Epidermal melanocyte (primary cell): ENCODE results near the gene ESPN.
"Not testable (repeated sequence)": the region's sequence is repeated elsewhere in the genome, so short reads cannot be mapped to it uniquely, and the experiment has no call there.

Source experiments
- DNase-seq: peaks from one replicate; pipeline ENCODE4 v3.0.0; 2011; ENCODE audit warnings: low spot score; ENCODE audit not compliant: insufficient read length

Gene ESPN

DNA sequence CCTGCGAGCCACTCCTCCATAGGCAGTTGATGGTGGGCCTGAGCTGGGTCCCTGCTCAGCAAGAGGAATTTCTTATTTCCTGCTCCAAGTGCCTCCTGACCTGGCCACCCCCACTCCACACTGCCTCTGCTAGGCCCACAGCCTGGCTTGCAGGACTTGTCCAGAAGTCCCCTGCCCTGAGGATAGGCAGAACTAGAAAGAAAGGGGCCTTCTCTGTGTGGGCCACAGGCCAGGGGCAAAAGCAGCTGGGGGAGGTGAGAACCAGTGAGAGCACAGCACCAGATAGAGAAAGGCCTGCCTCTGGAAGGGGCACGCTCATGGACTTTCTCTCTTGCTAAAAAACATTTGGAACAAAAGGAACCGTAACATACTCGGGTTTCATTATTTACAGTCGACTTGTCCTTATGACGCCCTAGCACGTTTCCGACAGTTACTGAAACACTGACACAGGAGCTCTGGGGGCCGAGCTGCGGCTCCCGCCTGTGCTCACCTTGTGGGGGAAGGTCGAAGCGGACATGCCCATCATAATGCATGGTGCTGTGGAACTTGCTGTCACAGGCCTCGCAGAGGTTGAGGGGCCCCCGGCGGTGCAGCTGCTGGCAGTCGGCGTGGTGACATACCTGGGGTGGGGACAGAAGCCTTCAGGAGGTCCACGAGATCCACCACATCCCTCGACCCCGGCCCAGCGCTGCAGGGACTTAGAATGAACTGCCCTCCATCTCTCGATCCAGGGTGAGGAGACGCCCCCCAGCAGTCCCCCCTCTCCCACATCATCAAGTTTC is 52.7 kb downstream of the ESPN start:
- no peak for DNase-seq

DNA sequence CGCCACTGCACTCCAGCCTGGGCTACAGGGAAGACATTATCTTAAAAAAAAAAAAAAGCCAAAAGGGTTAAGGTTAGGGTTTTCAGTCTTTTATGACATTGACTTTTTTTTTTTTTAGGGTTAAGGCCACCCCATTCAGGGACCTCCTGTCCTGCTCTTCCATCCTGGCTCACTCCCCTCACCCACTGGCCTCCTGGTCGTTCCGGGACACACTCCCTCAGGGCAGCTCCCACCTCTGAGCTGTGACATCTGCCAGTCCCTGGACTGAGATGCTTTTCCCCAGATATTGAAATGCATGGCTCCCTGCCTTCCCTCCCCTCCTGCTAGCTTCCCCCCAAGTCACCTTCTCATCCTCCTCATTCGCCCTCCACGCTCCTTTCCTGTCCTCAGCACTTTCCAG is 57.2 kb downstream of the ESPN start:
- no peak for DNase-seq

DNA sequence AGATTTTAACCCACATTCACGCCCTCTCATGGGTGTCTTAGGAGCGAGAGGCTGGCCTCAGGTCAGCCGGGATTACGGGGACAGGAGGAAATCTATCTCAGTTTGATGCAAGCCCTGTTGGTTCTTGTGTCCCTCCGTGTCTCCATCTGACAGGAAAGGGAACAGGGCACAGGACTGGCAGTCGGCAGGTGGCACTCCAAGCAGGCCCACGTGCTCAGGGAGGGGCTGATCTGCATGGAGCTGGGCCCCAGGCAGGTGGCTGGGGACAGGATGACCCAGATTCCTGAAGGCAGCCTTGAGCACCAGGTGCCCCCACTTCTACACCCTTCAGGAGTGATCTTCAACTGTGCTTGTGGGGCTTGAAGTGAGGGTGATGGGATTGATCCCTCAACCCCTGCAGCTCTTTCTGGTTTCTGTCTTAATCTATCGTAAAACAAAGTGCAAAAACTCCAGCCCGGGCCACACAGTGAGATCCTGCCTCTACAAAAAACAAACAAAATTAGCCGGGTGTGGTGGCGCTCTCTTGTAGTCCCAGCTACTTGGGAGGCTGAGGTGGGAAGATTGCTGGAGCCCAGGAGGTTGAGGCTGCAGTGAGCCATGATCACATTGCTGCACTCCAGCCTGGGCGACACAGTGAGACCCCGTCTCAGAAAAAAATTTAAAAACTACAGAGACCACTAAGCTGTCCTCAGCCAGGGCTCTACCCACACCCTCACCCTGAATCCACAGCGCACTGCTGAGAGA is 58.6 kb downstream of the ESPN start:
- no peak for DNase-seq

DNA sequence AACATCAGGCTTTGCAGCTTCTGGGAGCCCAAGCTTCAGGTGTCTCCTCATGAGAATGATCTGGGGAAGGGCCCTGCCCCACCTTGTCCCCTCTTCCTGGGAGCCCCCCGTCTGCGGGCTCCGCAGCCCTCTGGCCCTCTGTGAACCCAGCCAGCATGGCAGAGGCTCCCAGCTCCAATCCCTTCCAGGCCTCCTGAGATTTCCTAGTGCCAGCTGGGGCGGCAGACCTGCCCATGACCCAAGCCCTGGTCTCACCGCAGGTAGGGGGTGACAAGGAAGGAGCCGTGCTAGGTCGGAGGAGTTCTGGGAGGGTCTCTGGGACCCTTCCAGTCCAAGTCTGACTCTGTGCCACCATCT is 59.2 kb downstream of the ESPN start:
- DNase-seq = no peak

DNA sequence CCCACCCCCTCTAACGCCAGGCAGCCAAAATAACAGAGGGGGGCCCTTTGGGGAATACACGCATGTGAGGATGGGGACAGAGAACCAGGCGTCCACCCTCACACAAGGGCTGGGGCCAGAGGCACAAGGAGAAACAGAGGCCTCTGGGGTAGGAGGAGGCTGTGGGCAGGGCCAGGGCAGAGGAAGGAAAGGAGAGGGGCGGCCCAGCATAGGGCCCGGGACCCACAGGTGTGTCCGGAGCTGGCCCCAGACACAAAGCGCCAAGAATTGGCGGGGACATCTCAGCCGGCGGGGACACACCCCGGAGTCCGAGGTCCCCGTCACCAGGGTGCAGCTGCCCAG is 60.2 kb downstream of the ESPN start:
- DNase-seq = no peak

DNA sequence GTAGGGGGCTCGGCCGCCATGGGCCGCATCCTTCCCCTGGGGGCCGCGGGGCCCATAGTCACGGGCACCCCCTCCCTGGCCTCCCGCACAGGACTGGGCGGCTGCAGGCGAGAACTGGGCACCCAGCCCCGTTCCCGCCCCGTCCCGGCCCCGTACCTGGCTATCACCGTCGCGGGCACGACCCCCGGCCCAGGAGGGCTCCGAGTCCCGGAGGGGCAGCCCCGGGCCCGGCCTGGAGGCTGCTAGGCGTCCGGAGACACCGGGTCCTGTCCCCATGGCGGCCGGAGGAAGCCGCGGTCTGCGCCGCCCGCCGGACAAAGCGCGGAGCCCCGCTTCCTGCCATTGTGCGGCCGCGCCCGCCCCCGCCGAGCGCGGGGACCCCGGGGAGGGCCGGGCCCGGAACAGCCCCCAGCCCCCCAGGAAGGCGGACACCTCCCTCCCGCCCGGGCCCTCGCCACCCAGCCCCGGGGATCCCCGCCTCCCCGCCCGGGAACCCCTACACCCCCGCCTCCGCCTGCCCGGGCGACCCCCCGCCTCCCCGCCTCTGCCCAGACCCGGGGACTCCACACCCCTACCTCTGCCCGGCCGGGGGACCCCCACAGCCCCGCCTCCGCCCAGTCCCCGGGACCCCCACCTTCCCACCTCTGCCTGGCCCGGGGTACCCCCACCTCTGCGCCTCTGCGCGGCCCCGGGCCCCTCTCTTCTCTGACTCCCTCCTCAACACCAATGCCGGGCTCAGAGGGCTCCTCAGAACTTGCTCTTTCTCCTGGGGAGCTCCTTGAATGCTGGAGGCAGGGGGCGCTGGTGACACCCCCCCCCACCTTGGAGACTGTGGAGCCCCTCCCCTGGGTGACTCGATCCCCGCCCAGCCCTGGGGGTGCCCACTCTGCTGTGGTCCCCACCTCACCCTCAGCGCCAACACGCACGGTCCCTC is 60.9 kb downstream of the ESPN start:
- DNase-seq = no peak

DNA sequence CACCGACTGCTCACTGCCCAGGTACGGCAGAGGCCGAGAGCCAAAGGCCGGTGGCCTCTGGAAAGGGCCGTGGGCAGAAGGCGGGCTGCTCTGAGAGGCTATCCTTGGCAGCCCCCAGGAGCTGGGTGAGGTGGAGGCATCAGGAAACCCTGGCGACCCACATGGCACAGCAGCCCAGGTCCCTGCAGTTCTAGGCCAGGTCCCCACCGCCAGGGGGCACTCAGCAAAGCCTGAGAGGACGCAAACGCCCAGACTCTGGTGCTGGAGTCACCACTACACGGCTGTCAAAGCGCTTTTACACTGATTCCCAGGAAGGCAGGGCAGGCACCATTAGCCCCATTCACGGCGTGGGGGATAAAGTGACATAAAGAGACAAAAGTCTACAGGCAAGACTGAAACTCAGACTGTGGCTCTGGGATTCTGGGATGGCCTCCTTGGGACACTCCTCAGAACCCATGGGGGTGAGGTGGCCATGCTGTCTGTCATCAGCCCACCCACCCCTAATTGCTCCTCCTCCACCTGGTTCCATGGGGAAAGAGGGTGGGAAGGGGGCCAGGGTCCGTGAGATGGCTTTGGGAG is 61.9 kb downstream of the ESPN start:
- DNase-seq = peak; percentile 94

DNA sequence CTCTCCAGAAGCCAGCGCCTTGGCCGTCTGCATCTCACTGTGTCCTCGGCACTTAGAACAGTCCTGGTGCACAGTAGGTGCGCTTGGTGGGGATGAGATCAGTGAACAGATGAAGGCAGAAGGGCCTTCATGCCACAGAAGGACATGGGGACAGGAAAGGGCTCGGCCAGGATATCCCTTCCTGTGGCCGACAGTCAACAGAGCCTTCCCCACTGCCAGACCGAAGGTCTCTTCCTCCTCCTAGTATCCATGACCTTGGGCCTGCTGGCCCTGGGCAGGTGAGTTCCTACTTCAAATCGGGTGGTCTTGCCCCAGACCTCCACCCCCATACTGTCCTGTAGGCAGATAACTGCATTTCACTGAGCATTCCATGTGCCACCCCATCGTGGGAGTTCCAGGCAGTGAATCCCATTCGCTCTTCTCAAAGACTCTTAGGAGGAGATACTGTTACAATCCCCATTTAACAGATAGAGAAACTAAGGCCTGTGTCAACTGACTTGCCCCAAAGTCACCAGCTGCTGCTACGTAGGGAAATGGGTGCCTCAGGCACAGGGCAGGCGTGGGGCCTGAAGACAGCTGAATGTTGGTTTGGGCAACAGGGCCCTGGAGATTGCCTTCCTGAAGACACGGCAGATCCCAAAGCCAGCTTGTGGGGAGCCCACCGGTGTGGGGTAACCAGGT is 63.4 kb downstream of the ESPN start:
- DNase-seq = no peak

DNA sequence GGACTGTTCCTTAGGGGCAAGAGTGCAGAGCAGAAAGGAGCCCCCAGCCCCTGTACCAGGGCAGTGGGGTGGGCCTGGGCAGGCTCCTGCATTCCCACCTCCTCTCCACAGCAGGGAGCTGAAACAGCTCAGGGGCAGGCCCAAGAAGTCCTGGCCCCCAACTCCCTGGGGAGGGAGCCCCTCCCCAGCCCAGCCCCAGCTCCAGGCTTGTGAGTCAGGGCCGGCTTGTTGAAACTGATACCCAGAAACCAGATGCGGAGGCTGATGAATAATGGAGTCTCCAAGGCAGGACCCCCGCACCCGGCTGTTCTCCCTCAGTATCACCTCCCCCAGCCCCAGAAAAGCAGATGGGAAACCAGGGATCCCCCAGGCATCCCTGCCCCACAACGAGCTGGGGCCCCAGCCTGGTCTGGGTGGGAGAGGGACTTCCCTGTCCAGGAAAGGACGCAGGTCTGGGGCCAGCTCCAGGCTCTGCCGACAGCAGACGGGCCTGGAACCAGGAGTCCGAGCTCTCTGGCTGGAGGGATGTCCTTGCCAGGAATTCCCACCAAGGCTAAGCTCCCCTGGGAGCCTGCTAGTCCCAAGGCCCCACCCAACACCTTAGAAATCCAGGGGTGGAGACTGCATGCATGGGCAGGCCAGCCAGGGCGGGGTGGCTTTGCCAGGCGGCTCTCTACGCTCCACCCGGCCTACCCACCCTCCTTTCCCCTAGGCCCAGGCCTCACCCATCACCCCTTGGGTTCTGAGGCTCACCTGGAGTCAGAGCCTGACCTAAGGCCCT is 64.2 kb downstream of the ESPN start:
- no peak for DNase-seq

DNA sequence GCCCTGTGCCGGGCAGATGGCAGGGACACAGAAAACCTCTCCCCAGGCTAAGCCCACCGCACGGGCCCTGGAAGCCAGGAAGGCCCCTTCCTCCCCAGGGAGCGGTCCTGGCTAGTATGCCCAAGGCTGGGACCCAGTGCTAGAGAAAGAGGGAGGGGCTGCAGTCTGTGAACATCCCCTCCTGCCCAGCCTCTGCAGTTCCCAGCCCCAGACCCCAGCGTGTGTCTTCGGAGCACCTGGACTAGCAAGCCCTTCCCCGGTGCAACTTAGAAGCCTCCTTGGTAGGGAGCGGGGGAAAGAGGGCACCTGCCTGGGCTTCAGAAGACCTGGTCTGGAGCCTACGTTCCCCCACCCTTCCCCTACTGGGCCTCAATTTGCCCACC is 64.8 kb downstream of the ESPN start:
- no peak for DNase-seq

DNA sequence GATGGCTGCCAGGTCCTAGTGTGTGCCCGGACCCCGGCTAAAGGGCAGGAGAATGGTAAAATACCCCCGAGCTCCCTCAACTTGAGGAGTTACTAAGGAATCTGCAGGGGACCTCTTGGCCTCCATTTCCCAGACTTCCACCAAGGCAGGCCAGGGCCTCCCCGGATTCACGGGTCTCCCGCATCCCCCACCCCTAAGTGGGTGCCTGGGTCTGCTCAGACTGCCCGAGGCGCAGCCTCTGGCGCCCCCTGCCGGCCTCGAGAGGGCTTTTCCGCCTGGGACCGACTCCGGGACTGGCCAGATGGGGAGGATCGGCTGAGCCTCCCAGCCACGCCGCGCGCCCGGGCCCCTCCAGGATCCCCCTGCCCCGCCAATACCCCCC is 65.2 kb downstream of the ESPN start:
- peak; percentile 92 for DNase-seq

DNA sequence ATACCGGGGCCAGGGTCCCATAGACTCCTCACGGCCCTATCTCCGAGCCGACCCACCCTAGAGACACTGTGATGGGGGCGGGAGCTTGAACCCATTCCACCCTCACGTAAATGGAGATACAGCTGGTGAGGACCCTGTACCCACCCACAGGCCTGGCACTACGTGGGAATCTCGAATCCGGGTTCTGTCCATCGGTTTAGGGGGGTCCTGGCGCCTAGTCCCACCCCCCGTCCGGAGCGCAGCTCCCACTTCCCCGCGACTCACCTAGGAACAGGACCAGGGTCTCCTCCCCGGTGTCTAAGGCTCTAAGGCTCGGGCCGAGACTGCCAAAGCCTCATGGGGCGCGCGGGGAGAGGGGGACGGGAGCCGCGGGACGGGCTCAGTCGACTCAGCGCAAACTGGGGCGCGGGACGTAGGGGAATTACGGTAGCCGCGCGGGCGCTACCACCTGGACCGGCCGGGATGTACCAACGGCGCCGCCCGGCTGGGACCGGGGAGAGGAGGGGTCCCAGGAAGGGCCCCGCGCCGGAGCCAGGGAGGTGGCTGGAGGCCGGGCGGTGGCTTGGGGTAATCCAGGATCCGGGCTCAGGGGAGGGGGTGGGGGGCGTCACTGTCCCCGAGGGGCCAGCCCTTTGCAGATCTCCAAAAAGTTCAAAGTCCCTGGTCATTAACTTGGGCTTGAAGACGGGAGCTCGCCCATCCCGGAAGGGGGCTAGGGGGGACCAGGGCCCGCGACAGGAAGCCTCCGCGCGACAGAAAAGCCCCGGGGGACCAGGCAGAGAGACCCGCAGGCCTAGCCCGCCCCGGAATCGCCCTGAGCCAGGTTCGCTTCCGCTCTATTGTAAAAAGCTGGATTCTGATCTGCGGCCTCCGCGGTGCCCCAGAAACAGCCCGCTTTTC is 65.9 kb downstream of the ESPN start:
- peak; percentile 69 for DNase-seq

DNA sequence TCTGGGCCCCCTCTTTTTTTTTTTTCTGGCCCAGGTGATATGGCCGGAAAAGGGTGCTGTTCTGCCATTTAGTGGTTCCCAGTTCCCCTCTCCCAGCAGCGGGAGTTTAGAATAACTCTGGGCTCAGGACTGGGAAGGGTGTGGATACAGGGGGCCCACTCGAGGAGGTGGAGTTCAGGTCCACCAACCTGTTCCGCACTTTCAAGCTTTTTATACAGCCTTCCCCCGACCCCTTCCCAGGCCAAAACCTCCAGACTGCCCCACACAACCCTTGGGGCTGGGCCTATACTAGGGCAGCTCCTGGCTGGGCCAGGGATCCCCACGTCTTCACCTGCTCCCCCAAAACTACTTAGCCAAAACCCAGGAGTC is 66.5 kb downstream of the ESPN start:
- DNase-seq = no peak

DNA sequence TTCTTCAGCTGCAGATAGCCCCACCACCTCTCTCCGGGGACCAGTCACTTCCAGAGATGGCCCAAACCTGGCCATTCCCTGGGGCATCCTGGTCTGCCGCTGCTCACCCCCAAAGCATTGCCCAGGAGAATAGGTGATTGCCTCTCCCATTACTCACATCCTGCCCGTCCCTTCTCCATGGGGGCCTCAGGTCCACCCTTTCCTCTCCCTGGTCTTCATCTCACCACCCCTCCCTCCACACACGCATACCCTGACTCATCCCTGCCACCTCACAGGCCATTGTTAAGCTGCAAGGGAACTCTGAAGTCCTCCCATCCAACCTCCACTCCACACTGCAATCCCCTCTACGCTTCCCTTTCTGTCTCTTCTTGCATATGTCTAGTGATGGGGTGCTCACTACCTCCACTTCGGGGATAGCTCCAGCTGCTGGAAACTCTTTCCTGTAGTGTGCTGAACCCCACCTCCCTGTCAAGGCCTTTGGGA is 66.9 kb downstream of the ESPN start, which contains the start of gene PLEKHG5:
Gene PLEKHG5 (minus strand): TSS at position 188 of the 483 bp plus-strand sequence. CDS start 14,096 bp downstream, outside the sequence.
- DNase-seq = no peak

DNA sequence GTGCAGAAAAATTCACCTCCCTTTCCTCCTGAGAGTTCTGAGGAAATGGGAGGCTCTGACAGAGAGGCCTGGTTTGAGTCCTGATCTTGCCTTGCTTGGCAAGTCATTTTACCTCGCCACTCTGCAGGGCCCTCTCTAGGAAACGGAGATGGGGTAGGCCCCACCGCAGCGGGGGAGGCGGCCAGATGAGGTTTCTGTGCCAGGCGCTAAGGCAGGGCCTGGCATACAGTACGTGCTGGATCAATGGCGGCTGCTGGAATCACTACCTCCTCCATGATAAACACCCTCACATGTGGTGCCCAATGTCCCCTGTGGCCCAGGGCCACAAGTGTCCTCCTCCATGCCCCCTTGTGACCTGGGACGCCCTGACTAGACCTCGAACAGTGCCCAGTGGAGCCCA is 67.4 kb downstream of the ESPN start:
- no peak for DNase-seq

DNA sequence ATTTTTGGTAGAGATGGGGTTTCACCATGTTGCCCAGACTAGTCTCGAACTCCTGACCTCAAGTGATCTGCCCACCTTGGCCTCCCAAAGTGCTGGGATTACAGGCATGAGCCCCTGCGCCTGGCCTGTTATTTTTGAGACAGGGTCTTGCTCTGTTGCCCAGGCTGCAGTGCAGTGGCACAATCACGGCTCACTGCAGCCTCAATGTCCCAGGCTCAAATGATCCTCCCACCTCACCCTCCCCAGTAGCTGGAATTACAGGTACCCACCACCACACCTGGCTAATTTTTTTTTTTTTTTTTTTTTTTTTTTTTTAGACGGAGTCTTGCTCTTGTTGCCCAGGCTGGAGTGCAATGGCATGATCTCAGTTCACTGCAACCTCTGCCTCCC is 69.3 kb downstream of the ESPN start:
- not testable (repeated sequence) for DNase-seq

DNA sequence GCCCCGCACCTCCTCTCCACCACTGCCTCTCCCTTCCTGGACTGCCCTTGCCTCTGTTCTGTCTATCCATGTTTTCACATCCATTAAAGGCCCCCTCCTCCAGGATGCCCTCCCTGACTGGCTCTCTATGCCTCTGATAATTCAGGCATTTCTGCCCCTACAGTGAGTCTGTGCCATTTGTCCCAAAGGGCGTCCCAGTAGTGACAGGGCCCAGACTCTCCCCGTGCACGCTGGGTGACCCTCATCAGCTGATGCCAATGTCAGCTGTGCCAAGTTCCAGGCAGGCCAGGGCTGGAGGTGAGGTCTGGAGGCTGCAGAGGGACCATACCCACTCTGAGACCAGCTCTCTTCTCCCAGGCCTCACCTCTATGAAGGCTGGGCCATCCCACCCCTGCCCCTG is 70.1 kb downstream of the ESPN start:
- no peak for DNase-seq

DNA sequence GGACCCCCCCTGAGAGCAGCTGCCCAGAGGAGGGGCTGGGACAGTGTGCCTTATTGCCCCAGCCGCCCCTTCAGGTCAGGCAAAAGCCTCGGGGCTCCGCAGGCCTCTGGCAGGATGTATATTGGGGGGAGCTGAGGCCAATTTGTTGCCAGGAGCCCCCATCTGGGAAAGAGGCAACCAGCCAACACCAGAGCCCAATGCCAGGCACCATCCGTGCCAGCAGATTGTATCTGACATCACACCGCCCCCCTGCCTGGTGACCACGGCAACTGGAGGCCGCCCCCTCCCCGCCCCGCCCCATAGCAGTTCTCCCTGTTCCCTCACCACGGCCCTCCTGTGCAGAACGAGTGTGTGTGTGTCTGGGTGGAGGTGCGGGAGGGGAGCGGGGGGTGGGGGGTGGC is 70.5 kb downstream of the ESPN start:
- DNase-seq = no peak
